Neural cell (in vitro differentiated cells): ENCODE measurements around the gene SLC25A13. TPM values are rescaled to one million over a fixed set of nuclear protein-coding genes. Genes with fewer than 3 reads are reported as not detected.

Source experiments
- H2AFZ ChIP-seq: fragments of 200-600, 300-800 bp; sonication (generic), shearing (Covaris generic); 2 replicates; pipeline ENCODE4 v1.6.0; 2014; ENCODE audit warnings: low read depth, mild to moderate bottlenecking, antibody characterized with exemption, low read length, moderate library complexity
- H3F3A ChIP-seq: fragments of 200-600 bp; shearing (Covaris generic); 2 replicates; pipeline ENCODE4 v1.6.1; 2016; ENCODE audit warnings: mild to moderate bottlenecking, moderate library complexity, mixed read lengths, antibody characterized with exemption, low read length; ENCODE audit not compliant: insufficient read depth, poor library complexity, severe bottlenecking
- H3K27ac ChIP-seq: fragments of 200-600, 300-800 bp; sonication (generic), shearing (Covaris generic); 2 replicates; pipeline ENCODE4 v1.5.1; 2014; ENCODE audit warnings: mild to moderate bottlenecking, low read length, moderate library complexity
- H3K27me3 ChIP-seq: fragments of 300-800, 200-600 bp; sonication (generic), shearing (Covaris generic); 2 replicates; pipeline ENCODE4 v1.6.0; 2014; ENCODE audit warnings: mild to moderate bottlenecking, low read depth, low read length, moderate library complexity; ENCODE audit not compliant: insufficient read depth
- H3K36me3 ChIP-seq: fragments of 300-800, 200-600 bp; sonication (generic), shearing (Covaris generic); 2 replicates; pipeline ENCODE4 v1.5.1; 2014; ENCODE audit warnings: mild to moderate bottlenecking, antibody characterized with exemption, low read length, moderate library complexity; ENCODE audit not compliant: insufficient read depth
- H3K4me2 ChIP-seq: fragments of 300-800, 200-600 bp; sonication (generic), shearing (Covaris generic); 2 replicates; pipeline ENCODE4 v1.6.0; 2014; ENCODE audit warnings: mild to moderate bottlenecking, low read length
- H3K4me3 ChIP-seq: fragments of 300-800, 200-600 bp; sonication (generic), shearing (Covaris generic); 2 replicates; pipeline ENCODE4 v1.5.1; 2014; ENCODE audit warnings: mild to moderate bottlenecking, low read length, moderate library complexity
- H3K79me2 ChIP-seq: fragments of 200-600 bp; shearing (Covaris generic); replicated peaks from 2 replicates; pipeline ENCODE4 v1.6.0; 2014; ENCODE audit warnings: mild to moderate bottlenecking, low read length, moderate library complexity; ENCODE audit not compliant: insufficient read depth
- H3K9ac ChIP-seq: fragments of 300-800, 200-600 bp; sonication (generic), shearing (Covaris generic); 2 replicates; pipeline ENCODE4 v1.6.1; 2016; ENCODE audit warnings: mild to moderate bottlenecking, low read length, mixed read lengths
- H3K9me2 ChIP-seq: fragments of 200-600 bp; shearing (Covaris generic); 2 replicates; pipeline ENCODE4 v1.6.1; 2016; ENCODE audit warnings: mild to moderate bottlenecking, low read length, mixed read lengths; ENCODE audit not compliant: insufficient read depth
- H3K9me3 ChIP-seq: fragments of 200-600, 300-800 bp; sonication (generic), shearing (Covaris generic); 2 replicates; pipeline ENCODE4 v1.6.1; 2016; ENCODE audit warnings: mild to moderate bottlenecking, mixed run types, low read length, moderate library complexity, mixed read lengths
- H4K20me1 ChIP-seq: fragments of 200-600 bp; shearing (Covaris generic); 2 replicates; pipeline ENCODE4 v1.6.1; 2016; ENCODE audit warnings: mild to moderate bottlenecking, mixed run types; ENCODE audit not compliant: insufficient read depth
- CTCF ChIP-seq: fragments of 450-650 bp; IDR thresholded peaks from 2 replicates; pipeline ENCODE4 v1.5.1; 2014; ENCODE audit warnings: antibody characterized with exemption, mild to moderate bottlenecking, moderate library complexity; ENCODE audit not compliant: poor library complexity, severe bottlenecking
- EP300 ChIP-seq: fragments of 450-650 bp; conservative IDR thresholded peaks from 2 replicates; pipeline ENCODE4 v1.6.1; 2014; ENCODE audit warnings: antibody characterized with exemption, mild to moderate bottlenecking, moderate library complexity; ENCODE audit not compliant: poor library complexity, severe bottlenecking
- EZH2 ChIP-seq: fragments of 200-600, 300-800 bp; shearing (Covaris generic), sonication (generic); IDR thresholded peaks from 2 replicates; pipeline ENCODE4 v1.6.1; 2014; ENCODE audit warnings: antibody characterized with exemption, low read length, borderline replicate concordance, mild to moderate bottlenecking; ENCODE audit not compliant: insufficient read depth, poor library complexity, severe bottlenecking
- MXI1 ChIP-seq: fragments of 450-650 bp; conservative IDR thresholded peaks from 2 replicates; pipeline ENCODE4 v1.6.1; 2014; ENCODE audit warnings: antibody characterized with exemption, mild to moderate bottlenecking; ENCODE audit not compliant: poor library complexity, severe bottlenecking
- POLR2AphosphoS5 ChIP-seq: IDR thresholded peaks from 2 replicates; pipeline ENCODE4 v1.6.1; 2012
- RAD21 ChIP-seq: fragments of 450-650 bp; conservative IDR thresholded peaks from 2 replicates; pipeline ENCODE4 v1.6.1; 2014; ENCODE audit warnings: antibody characterized with exemption, mild to moderate bottlenecking, moderate library complexity
- REST ChIP-seq: IDR thresholded peaks from 2 replicates; pipeline ENCODE4 v1.6.1; 2012; ENCODE audit warnings: borderline replicate concordance
- SMC3 ChIP-seq: fragments of 450-650 bp; conservative IDR thresholded peaks from 2 replicates; pipeline ENCODE4 v1.6.1; 2014; ENCODE audit warnings: antibody characterized with exemption, mild to moderate bottlenecking, moderate library complexity; ENCODE audit not compliant: poor library complexity
- TAF1 ChIP-seq: IDR thresholded peaks from 2 replicates; pipeline ENCODE4 v1.6.1; 2012; ENCODE audit warnings: low read depth
- polyA plus RNA-seq: library from polyadenylated mRNA; depleted of rRNA; stranded (reverse); fragments of >200 nt; gene quantifications from 2 replicates; pipeline ENCODE4 v1.2.3, GENCODE V29; 2014

SLC25A13 gene
- polyA plus RNA-seq, 1 donor from 2014 or later, result 20.2 TPM

- Histone ChIP-seq H3K9ac (no peak overlapping the region), H3K9me3 (no peaks in the 10 kb centered on the region), H2AFZ (no peak overlapping the region), H3K36me3 (no peaks in the 10 kb centered on the region), H4K20me1 (no peaks in the 10 kb centered on the region), H3K4me3 (no peak overlapping the region), H3K79me2 (no peaks in the 10 kb centered on the region), H3K27ac (no peak overlapping the region), H3F3A (no peaks in the 10 kb centered on the region), H3K4me2 (no peak overlapping the region), H3K9me2 (no peaks in the 10 kb centered on the region), H3K27me3 (no peaks in the 10 kb centered on the region)
- TF ChIP-seq RAD21 (no peak), CTCF (no peak), REST (no peak), MXI1 (no peak), POLR2AphosphoS5 (no peak), EP300 (no peak), SMC3 (no peak), TAF1 (no peak), EZH2 (no peak)
Measured at GRCh38 chr7:96144260-96144526, 177.7 kb downstream of the SLC25A13 start.

GRCh38 chr7:96143495-96144259 lies 178.2 kb downstream of the SLC25A13 start:
- no peak overlapping the region for H3K27ac ChIP-seq
- H3K9me2 ChIP-seq, result no peaks in the 10 kb centered on the region
- TF ChIP-seq EP300 (no peak), EZH2 (no peak), REST (no peak), SMC3 (no peak), RAD21 (no peak), MXI1 (no peak), POLR2AphosphoS5 (no peak)

More at GRCh38 chr7:96143495-96144259, 178.2 kb downstream of the SLC25A13 start:
- H2AFZ ChIP-seq, result no peak overlapping the region
- no peaks in the 10 kb centered on the region for H3K27me3 ChIP-seq
- no peaks in the 10 kb centered on the region for H3K36me3 ChIP-seq
- H3F3A ChIP-seq, result no peaks in the 10 kb centered on the region
- H4K20me1 ChIP-seq, result no peaks in the 10 kb centered on the region
- no peak overlapping the region for H3K9ac ChIP-seq
- no peaks in the 10 kb centered on the region for H3K79me2 ChIP-seq
- H3K4me2 ChIP-seq, result no peak overlapping the region
- no peak overlapping the region for H3K4me3 ChIP-seq
- no peaks in the 10 kb centered on the region for H3K9me3 ChIP-seq
